HepG2 (cell line): ENCODE data around the gene VPS13D.

Experiments used
- ASH2L ChIP-seq: fragments of 300-600, 200-600 bp; sonication (generic); IDR thresholded peaks from 2 replicates; pipeline ENCODE4 v1.7.0; 2017; ENCODE audit warnings: low read depth, mild to moderate bottlenecking, moderate library complexity, mixed read lengths, low read length; ENCODE audit not compliant: insufficient read length
- BHLHE40 ChIP-seq: IDR thresholded peaks from 2 replicates; pipeline ENCODE4 v1.6.1; 2011; ENCODE audit warnings: low read length, improper control_type of control experiment
- JUND ChIP-seq: sonication (generic); formaldehyde crosslinking; IDR thresholded peaks from 2 replicates; pipeline ENCODE4 v1.8.0; 2022; ENCODE audit warnings: mild to moderate bottlenecking, missing genetic modification reagents
- SRF ChIP-seq: IDR thresholded peaks from 2 replicates; pipeline ENCODE4 v1.6.1; 2011; ENCODE audit warnings: mild to moderate bottlenecking, low read depth, low read length, moderate library complexity
- TF ChIP-seq, protein P1 (sequence below): sonication (generic); formaldehyde crosslinking; IDR thresholded peaks from 2 replicates; pipeline ENCODE4 v1.5.0; 2020; ENCODE audit warnings: mild to moderate bottlenecking, missing genetic modification reagents, moderate library complexity

DNA sequence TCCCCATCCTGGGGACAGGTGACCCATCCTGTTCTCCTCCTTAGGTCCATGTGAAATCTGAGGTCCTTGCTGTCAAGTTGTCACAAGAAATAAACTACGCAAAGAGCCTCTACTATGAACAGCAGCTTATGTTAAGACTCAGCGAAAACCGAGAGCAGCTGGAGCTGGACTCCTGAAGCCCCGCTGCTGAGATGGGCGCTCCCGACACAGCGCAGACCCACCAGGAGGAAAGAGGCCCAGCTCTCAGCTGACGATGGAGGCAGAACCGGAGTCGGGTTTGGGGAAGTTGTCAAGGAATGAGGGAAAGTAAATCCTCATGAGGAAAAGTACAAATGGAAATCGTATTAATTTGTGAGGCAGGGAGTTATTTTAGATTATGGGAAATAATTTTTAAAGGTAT is 279.0 kb downstream of the VPS13D start:
- no peak for TF ChIP-seq ASH2L
- TF ChIP-seq, protein P1, sequence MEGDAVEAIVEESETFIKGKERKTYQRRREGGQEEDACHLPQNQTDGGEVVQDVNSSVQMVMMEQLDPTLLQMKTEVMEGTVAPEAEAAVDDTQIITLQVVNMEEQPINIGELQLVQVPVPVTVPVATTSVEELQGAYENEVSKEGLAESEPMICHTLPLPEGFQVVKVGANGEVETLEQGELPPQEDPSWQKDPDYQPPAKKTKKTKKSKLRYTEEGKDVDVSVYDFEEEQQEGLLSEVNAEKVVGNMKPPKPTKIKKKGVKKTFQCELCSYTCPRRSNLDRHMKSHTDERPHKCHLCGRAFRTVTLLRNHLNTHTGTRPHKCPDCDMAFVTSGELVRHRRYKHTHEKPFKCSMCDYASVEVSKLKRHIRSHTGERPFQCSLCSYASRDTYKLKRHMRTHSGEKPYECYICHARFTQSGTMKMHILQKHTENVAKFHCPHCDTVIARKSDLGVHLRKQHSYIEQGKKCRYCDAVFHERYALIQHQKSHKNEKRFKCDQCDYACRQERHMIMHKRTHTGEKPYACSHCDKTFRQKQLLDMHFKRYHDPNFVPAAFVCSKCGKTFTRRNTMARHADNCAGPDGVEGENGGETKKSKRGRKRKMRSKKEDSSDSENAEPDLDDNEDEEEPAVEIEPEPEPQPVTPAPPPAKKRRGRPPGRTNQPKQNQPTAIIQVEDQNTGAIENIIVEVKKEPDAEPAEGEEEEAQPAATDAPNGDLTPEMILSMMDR: no peak
- no peak for TF ChIP-seq SRF
- TF ChIP-seq BHLHE40: no peak
- TF ChIP-seq JUND (CRISPR knock-in tag): no peak
